Measurements from ENCODE around the gene KCNJ11.

KCNJ11 gene

GRCh38 chr11:17392872-17393271 is 4.4 kb upstream of the KCNJ11 start:
- H3K4me3 ChIP-seq (ENCODE audit: low read depth, low read length), result no peak overlapping the region
- no peak for TF ChIP-seq CTCF (IDR thresholded peaks at IDR 0.05; ENCODE audit: insufficient read depth, low read depth, low read length, missing control alignments)
- no peak for DNase-seq (ENCODE audit: low read depth)

- peak; percentile 35 for DNase-seq (ENCODE audit: low read depth)
- no peak overlapping the region for H3K4me3 ChIP-seq (ENCODE audit: low read depth, low read length)
- TF ChIP-seq CTCF (IDR thresholded peaks at IDR 0.05; ENCODE audit: insufficient read depth, low read depth, low read length, missing control alignments), result no peak
These were observed 3.3 kb upstream of the KCNJ11 start for GRCh38 chr11:17391493-17392355.

- DNase-seq (ENCODE audit: low read depth), result no peak
- TF ChIP-seq CTCF (IDR thresholded peaks at IDR 0.05; ENCODE audit: insufficient read depth, low read depth, low read length, missing control alignments), result no peak
- H3K4me3 ChIP-seq (ENCODE audit: low read depth, low read length), result no peak overlapping the region
These were observed 1.6 kb upstream of the KCNJ11 start for GRCh38 chr11:17389957-17390649.

- TF ChIP-seq CTCF (IDR thresholded peaks at IDR 0.05; ENCODE audit: insufficient read depth, low read depth, low read length, missing control alignments), result peak; percentile 55
- peak overlapping the region; percentile 45 for H3K4me3 ChIP-seq (ENCODE audit: low read depth, low read length)
- DNase-seq (ENCODE audit: low read depth), result peak; percentile 71
These were observed 925 bp upstream of the KCNJ11 start for GRCh38 chr11:17389211-17389956.

- DNase-seq (ENCODE audit: low read depth), result no peak
- no peak for TF ChIP-seq CTCF (IDR thresholded peaks at IDR 0.05; ENCODE audit: insufficient read depth, low read depth, low read length, missing control alignments)
- H3K4me3 ChIP-seq (ENCODE audit: low read depth, low read length), result no peak overlapping the region
These were observed 648 bp downstream of the KCNJ11 start for GRCh38 chr11:17387811-17388210.

- TF ChIP-seq CTCF (IDR thresholded peaks at IDR 0.05; ENCODE audit: insufficient read depth, low read depth, low read length, missing control alignments), result no peak
- no peak for DNase-seq (ENCODE audit: low read depth)
- H3K4me3 ChIP-seq (ENCODE audit: low read depth, low read length), result no peak overlapping the region
These were observed 1.2 kb downstream of the KCNJ11 start for GRCh38 chr11:17387254-17387653.

Measured in GM12865 (cell line).